H1 (cell line): ENCODE measurements around the gene ARHGEF25. TPM values are rescaled to one million over a fixed set of nuclear protein-coding genes. Genes with fewer than 3 reads are reported as not detected.

ENCODE experiments used
- ASH2L ChIP-seq: fragments of 200-600, 300-600 bp; sonication (generic); IDR thresholded peaks from one replicate; pipeline ENCODE4 v1.7.1; 2017; ENCODE audit warnings: low read length
- CTCF ChIP-seq, 3 experiments: IDR thresholded peaks; 1 replicate in 2 of 3; 2 replicates in 1 of 3; pipeline versions ENCODE4 v1.5.1 to v1.6.1; 2011; ENCODE audit warnings: low read length in 3 of 3, mild to moderate bottlenecking in 3 of 3, inconsistent platforms in 2 of 3, low read depth in 1 of 3, moderate library complexity in 1 of 3; ENCODE audit not compliant: insufficient read depth in 1 of 3; ENCODE audit errors: control extremely low read depth in 1 of 3
- E2F6 ChIP-seq: IDR thresholded peaks from 2 replicates; pipeline ENCODE4 v1.6.1; 2012; ENCODE audit warnings: inconsistent platforms
- EGR1 ChIP-seq: IDR thresholded peaks from 2 replicates; pipeline ENCODE4 v1.6.1; 2011; ENCODE audit warnings: low read depth, low read length, borderline replicate concordance
- JUND ChIP-seq: IDR thresholded peaks from 2 replicates; pipeline ENCODE4 v1.6.1; 2011; ENCODE audit warnings: mild to moderate bottlenecking, improper control_type of control experiment, low read length
- KDM4A ChIP-seq: IDR thresholded peaks from one replicate; pipeline ENCODE4 v1.7.1; 2012; ENCODE audit warnings: low read depth, mild to moderate bottlenecking, moderate library complexity, low read length, inconsistent platforms; ENCODE audit not compliant: severe bottlenecking
- RAD21 ChIP-seq, 2 experiments: IDR thresholded peaks in 1 of 2; conservative IDR thresholded peaks in 1 of 2; 2 replicates each; pipeline ENCODE4 v1.6.1; 2011; ENCODE audit warnings: low read depth in 2 of 2, low read length in 2 of 2, improper control_type of control experiment in 1 of 2, inconsistent platforms in 1 of 2, mild to moderate bottlenecking in 1 of 2, moderate library complexity in 1 of 2
- SIN3A ChIP-seq, 2 experiments: IDR thresholded peaks in 1 of 2; conservative IDR thresholded peaks in 1 of 2; 2 replicates each; pipeline ENCODE4 v1.6.1; 2011 to 2012; ENCODE audit warnings: low read length in 2 of 2, improper control_type of control experiment in 1 of 2, low read depth in 1 of 2, mild to moderate bottlenecking in 1 of 2
- SP4 ChIP-seq: IDR thresholded peaks from 2 replicates; pipeline ENCODE4 v1.6.1; 2012; ENCODE audit warnings: low read length, inconsistent platforms
- TBP ChIP-seq: IDR thresholded peaks from 2 replicates; pipeline ENCODE4 v1.6.1; 2011; ENCODE audit warnings: low read depth, low read length, improper control_type of control experiment
- YY1 ChIP-seq: IDR thresholded peaks from 2 replicates; pipeline ENCODE4 v1.6.1; 2011; ENCODE audit warnings: low read depth, mild to moderate bottlenecking, low read length
- polyA plus RNA-seq, 7 experiments: library from polyadenylated mRNA; depleted of rRNA in 3 of 7; stranded (reverse) in 5 of 7; unstranded in 2 of 7; fragments of >200 nt in 5 of 7; fragments of 200-250 nt in 2 of 7; gene quantifications; 1 replicate in 5 of 7; 2 replicates in 1 of 7; 4 replicates in 1 of 7; pipeline versions ENCODE4 v1.2.1 to v1.2.3, GENCODE V29; 2011 to 2013; ENCODE audit warnings: missing spikeins in 2 of 7, mixed read lengths in 2 of 7
- total RNA-seq: library from RNA; stranded (reverse); fragmentation: NEBNext Ultra II Directional; extraction: Animal tissue kit (Norgen Biotek cat#: 25700); gene quantifications from 2 replicates; pipeline ENCODE4 v1.2.1, GENCODE V29; 2021
- TF ChIP-seq, protein P1 (sequence below): IDR thresholded peaks from 2 replicates; pipeline ENCODE4 v1.6.1; 2012; ENCODE audit warnings: inconsistent platforms

Gene ARHGEF25
- total and polyA plus RNA-seq, 2 of the 8 experiments (the other 6 are each of a cell fraction or from before 2014, with no cell fraction given): 5.9 to 8.8 TPM

GRCh38 chr12:57632958-57633840, 22.0 kb downstream of the ARHGEF25 start, which contains the start of gene B4GALNT1 (continued):
- peak in 2 of 3 experiments; percentile 84 to 90; a peak in 3 of 4 replicates for TF ChIP-seq CTCF (IDR thresholded peaks at IDR 0.05; ENCODE audit: control extremely low read depth in 1 of 3, insufficient read depth in 1 of 3, low read depth in 1 of 3, low read length in 3 of 3)
- TF ChIP-seq SP4: 0 out of 2 replicates have a peak, but pooled peaks have one; percentile 20
- peak; percentile 44 to 58; a peak in 3 of 4 replicates for TF ChIP-seq RAD21 (IDR thresholded peaks at IDR 0.05 in 1 of 2, conservative IDR thresholded peaks at IDR 0.05 in 1 of 2; ENCODE audit: low read depth in 2 of 2, low read length in 2 of 2)
- TF ChIP-seq ASH2L: peak; percentile 58
- TF ChIP-seq TBP: peak; percentile 33; the same call in 1 of the 2 replicates
- peak; percentile 17 for TF ChIP-seq KDM4A
- TF ChIP-seq, protein P1, sequence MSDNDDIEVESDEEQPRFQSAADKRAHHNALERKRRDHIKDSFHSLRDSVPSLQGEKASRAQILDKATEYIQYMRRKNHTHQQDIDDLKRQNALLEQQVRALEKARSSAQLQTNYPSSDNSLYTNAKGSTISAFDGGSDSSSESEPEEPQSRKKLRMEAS: peak; percentile 90
- TF ChIP-seq EGR1: no peak; the same call in 1 of the 2 replicates
- peak; percentile 96 for TF ChIP-seq E2F6
- TF ChIP-seq YY1: no peak
- 0 out of 4 replicates have a peak, but pooled peaks have one; percentile 25 to 37 for TF ChIP-seq SIN3A (conservative IDR thresholded peaks at IDR 0.05 in 1 of 2, IDR thresholded peaks at IDR 0.05 in 1 of 2; ENCODE audit: low read depth in 1 of 2, low read length in 2 of 2)
- TF ChIP-seq JUND: no peak
